HepG2 (cell line): ENCODE data around the gene TPM2. TPM values are rescaled to one million over a fixed set of nuclear protein-coding genes. Genes with fewer than 3 reads are reported as not detected.

Experiments used
- ISL2 ChIP-seq: sonication (generic); formaldehyde crosslinking; IDR thresholded peaks from 2 replicates; pipeline ENCODE4 v1.5.0; 2020; ENCODE audit warnings: missing genetic modification reagents
- MED13 ChIP-seq: sonication (generic); formaldehyde crosslinking; IDR thresholded peaks from 2 replicates; pipeline ENCODE4 v1.5.0; 2020; ENCODE audit warnings: missing genetic modification reagents
- MIER2 ChIP-seq: IDR thresholded peaks from 2 replicates; pipeline ENCODE4 v1.6.1; 2016; ENCODE audit warnings: missing biosample characterization, missing genetic modification reagents
- PAXIP1 ChIP-seq: sonication (generic); formaldehyde crosslinking; conservative IDR thresholded peaks from 2 replicates; pipeline ENCODE4 v1.4.0; 2020; ENCODE audit warnings: mild to moderate bottlenecking, missing genetic modification reagents, moderate library complexity
- SOX13 ChIP-seq, 3 experiments: fragments of 450-650 bp in 1 of 3; sonication (generic) in 1 of 3; formaldehyde crosslinking in 1 of 3; IDR thresholded peaks in 2 of 3; conservative IDR thresholded peaks in 1 of 3; 2 replicates each; pipeline versions ENCODE4 v1.5.0 to v1.6.1; 2016 to 2020; ENCODE audit warnings: antibody characterized with exemption in 1 of 3, mild to moderate bottlenecking in 1 of 3, missing compliant biosample characterization in 1 of 3, missing genetic modification reagents in 1 of 3, moderate library complexity in 1 of 3
- ZBTB2 ChIP-seq: sonication (generic); formaldehyde crosslinking; IDR thresholded peaks from 2 replicates; pipeline ENCODE4 v1.8.0; 2022; ENCODE audit warnings: low read depth, missing genetic modification reagents
- ZNF550 ChIP-seq: sonication (generic); formaldehyde crosslinking; IDR thresholded peaks from 2 replicates; pipeline ENCODE4 v1.4.0; 2020; ENCODE audit warnings: mild to moderate bottlenecking, missing genetic modification reagents, borderline replicate concordance
- ZNF775 ChIP-seq: sonication (generic); formaldehyde crosslinking; IDR thresholded peaks from 2 replicates; pipeline ENCODE4 v1.4.0; 2020; ENCODE audit warnings: missing genetic modification reagents, mild to moderate bottlenecking, moderate library complexity, borderline replicate concordance
- polyA plus RNA-seq, 8 experiments: library from polyadenylated mRNA; depleted of rRNA in 3 of 8; stranded (reverse) in 7 of 8; unstranded in 1 of 8; fragments of >200 nt; fragmentation: Illumina TruSeq in 4 of 8; extraction: Trizol in 4 of 8; gene quantifications; 2 replicates each; pipeline versions ENCODE4 v1.2.1 to v1.2.3, GENCODE V29; 2011 to 2016; ENCODE audit warnings: low read depth in 4 of 8, missing spikeins in 1 of 8, mixed read lengths in 1 of 8; ENCODE audit not compliant: insufficient read depth in 1 of 8
- total RNA-seq, 5 experiments: library from RNA; depleted of rRNA; stranded (reverse); fragments of >200 nt; fragmentation: Illumina TruSeq; extraction: Trizol; gene quantifications; 2 replicates each; pipeline ENCODE4 v1.2.3, GENCODE V29; 2016; ENCODE audit warnings: low read depth in 1 of 5
- TF ChIP-seq, protein P1 (sequence below): sonication (generic); formaldehyde crosslinking; IDR thresholded peaks from 2 replicates; pipeline ENCODE4 v1.4.0; 2020; ENCODE audit warnings: low read depth, missing genetic modification reagents
- TF ChIP-seq, protein P2 (sequence below): sonication (generic); formaldehyde crosslinking; conservative IDR thresholded peaks from 2 replicates; pipeline ENCODE4 v1.4.0; 2020; ENCODE audit warnings: missing genetic modification reagents
- TF ChIP-seq, protein P3 (sequence below): sonication (generic); formaldehyde crosslinking; IDR thresholded peaks from 2 replicates; pipeline ENCODE4 v1.5.1; 2020; ENCODE audit warnings: mild to moderate bottlenecking, missing genetic modification reagents, borderline replicate concordance

The TPM2 gene
- total and polyA plus RNA-seq, 2 of the 13 experiments (the other 11 are each of a cell fraction or from before 2014, with no cell fraction given), result 3.1 to 10.7 TPM

DNA sequence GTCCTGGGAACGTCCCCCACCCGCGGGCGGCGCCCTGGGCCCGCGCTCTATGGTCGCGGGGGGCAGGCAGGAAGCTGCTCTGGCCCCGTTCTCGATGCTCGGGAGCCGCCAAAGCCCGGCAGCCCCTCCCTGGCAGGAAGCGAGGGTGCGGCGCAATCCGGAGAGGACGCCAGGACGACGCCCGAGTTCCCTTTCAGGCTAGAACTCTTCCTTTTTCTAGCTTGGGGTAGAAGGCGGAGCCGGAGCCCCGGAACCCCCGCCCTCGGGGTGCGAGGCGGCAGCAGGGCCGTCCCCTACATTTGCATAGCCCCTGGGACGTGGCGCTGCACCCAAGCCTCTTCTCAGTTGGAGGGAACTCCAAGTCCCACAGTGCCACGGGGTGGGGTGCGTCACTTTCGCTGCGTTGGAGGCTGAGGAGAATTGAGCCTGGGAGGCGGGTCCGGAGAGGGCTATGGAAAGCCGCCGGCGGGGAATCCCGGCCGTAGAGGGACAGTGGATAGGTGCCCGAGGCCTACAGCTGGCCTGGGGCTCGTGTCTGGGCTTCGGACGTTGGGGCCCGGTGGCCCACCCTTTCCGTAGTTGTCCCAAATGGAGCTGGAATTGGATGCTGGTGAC is 42.6 kb upstream of the TPM2 start, which contains the start of the genes CREB3 and TLN1 (continued):
- no peak for TF ChIP-seq ZNF550 (CRISPR knock-in tag)
- 0 out of 2 replicates have a peak, but pooled peaks have one; percentile 42 for TF ChIP-seq MIER2 (CRISPR knock-in tag)
- TF ChIP-seq, protein P1, sequence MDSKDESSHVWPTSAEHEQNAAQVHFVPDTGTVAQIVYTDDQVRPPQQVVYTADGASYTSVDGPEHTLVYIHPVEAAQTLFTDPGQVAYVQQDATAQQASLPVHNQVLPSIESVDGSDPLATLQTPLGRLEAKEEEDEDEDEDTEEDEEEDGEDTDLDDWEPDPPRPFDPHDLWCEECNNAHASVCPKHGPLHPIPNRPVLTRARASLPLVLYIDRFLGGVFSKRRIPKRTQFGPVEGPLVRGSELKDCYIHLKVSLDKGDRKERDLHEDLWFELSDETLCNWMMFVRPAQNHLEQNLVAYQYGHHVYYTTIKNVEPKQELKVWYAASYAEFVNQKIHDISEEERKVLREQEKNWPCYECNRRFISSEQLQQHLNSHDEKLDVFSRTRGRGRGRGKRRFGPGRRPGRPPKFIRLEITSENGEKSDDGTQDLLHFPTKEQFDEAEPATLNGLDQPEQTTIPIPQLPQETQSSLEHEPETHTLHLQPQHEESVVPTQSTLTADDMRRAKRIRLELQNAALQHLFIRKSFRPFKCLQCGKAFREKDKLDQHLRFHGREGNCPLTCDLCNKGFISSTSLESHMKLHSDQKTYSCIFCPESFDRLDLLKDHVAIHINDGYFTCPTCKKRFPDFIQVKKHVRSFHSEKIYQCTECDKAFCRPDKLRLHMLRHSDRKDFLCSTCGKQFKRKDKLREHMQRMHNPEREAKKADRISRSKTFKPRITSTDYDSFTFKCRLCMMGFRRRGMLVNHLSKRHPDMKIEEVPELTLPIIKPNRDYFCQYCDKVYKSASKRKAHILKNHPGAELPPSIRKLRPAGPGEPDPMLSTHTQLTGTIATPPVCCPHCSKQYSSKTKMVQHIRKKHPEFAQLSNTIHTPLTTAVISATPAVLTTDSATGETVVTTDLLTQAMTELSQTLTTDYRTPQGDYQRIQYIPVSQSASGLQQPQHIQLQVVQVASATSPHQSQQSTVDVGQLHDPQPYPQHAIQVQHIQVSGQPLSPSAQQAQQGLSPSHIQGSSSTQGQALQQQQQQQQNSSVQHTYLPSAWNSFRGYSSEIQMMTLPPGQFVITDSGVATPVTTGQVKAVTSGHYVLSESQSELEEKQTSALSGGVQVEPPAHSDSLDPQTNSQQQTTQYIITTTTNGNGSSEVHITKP, result peak; percentile 41; the same call in 1 of the 2 replicates
- TF ChIP-seq ZNF775 (CRISPR knock-in tag), result no peak
- peak; percentile 80 for TF ChIP-seq MED13 (CRISPR knock-in tag)
- TF ChIP-seq PAXIP1 (CRISPR knock-in tag), result peak; percentile 59
- TF ChIP-seq, protein P2, sequence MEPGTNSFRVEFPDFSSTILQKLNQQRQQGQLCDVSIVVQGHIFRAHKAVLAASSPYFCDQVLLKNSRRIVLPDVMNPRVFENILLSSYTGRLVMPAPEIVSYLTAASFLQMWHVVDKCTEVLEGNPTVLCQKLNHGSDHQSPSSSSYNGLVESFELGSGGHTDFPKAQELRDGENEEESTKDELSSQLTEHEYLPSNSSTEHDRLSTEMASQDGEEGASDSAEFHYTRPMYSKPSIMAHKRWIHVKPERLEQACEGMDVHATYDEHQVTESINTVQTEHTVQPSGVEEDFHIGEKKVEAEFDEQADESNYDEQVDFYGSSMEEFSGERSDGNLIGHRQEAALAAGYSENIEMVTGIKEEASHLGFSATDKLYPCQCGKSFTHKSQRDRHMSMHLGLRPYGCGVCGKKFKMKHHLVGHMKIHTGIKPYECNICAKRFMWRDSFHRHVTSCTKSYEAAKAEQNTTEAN (CRISPR knock-in tag), result peak; percentile 64; the same call in 1 of the 2 replicates
- TF ChIP-seq, protein P3, sequence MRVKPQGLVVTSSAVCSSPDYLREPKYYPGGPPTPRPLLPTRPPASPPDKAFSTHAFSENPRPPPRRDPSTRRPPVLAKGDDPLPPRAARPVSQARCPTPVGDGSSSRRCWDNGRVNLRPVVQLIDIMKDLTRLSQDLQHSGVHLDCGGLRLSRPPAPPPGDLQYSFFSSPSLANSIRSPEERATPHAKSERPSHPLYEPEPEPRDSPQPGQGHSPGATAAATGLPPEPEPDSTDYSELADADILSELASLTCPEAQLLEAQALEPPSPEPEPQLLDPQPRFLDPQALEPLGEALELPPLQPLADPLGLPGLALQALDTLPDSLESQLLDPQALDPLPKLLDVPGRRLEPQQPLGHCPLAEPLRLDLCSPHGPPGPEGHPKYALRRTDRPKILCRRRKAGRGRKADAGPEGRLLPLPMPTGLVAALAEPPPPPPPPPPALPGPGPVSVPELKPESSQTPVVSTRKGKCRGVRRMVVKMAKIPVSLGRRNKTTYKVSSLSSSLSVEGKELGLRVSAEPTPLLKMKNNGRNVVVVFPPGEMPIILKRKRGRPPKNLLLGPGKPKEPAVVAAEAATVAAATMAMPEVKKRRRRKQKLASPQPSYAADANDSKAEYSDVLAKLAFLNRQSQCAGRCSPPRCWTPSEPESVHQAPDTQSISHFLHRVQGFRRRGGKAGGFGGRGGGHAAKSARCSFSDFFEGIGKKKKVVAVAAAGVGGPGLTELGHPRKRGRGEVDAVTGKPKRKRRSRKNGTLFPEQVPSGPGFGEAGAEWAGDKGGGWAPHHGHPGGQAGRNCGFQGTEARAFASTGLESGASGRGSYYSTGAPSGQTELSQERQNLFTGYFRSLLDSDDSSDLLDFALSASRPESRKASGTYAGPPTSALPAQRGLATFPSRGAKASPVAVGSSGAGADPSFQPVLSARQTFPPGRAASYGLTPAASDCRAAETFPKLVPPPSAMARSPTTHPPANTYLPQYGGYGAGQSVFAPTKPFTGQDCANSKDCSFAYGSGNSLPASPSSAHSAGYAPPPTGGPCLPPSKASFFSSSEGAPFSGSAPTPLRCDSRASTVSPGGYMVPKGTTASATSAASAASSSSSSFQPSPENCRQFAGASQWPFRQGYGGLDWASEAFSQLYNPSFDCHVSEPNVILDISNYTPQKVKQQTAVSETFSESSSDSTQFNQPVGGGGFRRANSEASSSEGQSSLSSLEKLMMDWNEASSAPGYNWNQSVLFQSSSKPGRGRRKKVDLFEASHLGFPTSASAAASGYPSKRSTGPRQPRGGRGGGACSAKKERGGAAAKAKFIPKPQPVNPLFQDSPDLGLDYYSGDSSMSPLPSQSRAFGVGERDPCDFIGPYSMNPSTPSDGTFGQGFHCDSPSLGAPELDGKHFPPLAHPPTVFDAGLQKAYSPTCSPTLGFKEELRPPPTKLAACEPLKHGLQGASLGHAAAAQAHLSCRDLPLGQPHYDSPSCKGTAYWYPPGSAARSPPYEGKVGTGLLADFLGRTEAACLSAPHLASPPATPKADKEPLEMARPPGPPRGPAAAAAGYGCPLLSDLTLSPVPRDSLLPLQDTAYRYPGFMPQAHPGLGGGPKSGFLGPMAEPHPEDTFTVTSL (CRISPR knock-in tag), result peak; percentile 57
- TF ChIP-seq ISL2 (CRISPR knock-in tag), result peak; percentile 81
- TF ChIP-seq ZBTB2 (CRISPR knock-in tag), result peak; percentile 97
- TF ChIP-seq SOX13 (IDR thresholded peaks at IDR 0.05), result no peak
- TF ChIP-seq SOX13 (CRISPR knock-in tag; conservative IDR thresholded peaks at IDR 0.05 in 1 of 2, IDR thresholded peaks at IDR 0.05 in 1 of 2), result peak in 1 of 2 experiments; percentile 28; a peak in 2 of 4 replicates
